Vagina (tissue), 2 donors: Measurements from ENCODE around the gene PLOD1. TPM values are rescaled to one million over a fixed set of nuclear protein-coding genes. Genes with fewer than 3 reads are reported as not detected.

Source experiments
- DNase-seq, 2 donors: peaks; one replicate each; pipeline ENCODE4 v3.0.0-alpha.2; 2017; ENCODE audit errors: extremely low spot score in 2 of 2
- H3K27ac ChIP-seq: fragments of 200-600 bp; sonication (generic); one replicate; pipeline ENCODE4 v1.5.1; 2019
- H3K27me3 ChIP-seq: fragments of 200-600 bp; sonication (generic); one replicate; pipeline ENCODE4 v1.5.1; 2019
- H3K36me3 ChIP-seq, 2 donors: fragments of 200-600 bp; sonication (generic); one replicate each; pipeline ENCODE4 v1.5.1; 2017 to 2019
- H3K4me1 ChIP-seq: fragments of 200-600 bp; sonication (generic); one replicate; pipeline ENCODE4 v1.5.1; 2019
- H3K4me3 ChIP-seq, 2 donors: fragments of 200-600 bp; sonication (generic); 1 replicate in 1 of 2; 2 replicates in 1 of 2; pipeline ENCODE4 v1.5.1; 2016 to 2019
- H3K9me3 ChIP-seq: fragments of 200-600 bp; sonication (generic); one replicate; pipeline ENCODE4 v1.5.1; 2019
- POLR2A ChIP-seq, 2 donors: fragments of 450-650 bp; IDR thresholded peaks; one replicate each; pipeline ENCODE4 v1.6.1; 2017; ENCODE audit warnings: antibody characterized with exemption in 2 of 2, mild to moderate bottlenecking in 2 of 2, moderate library complexity in 2 of 2
- POLR2AphosphoS5 ChIP-seq, 2 donors: sonication (generic); formaldehyde crosslinking; IDR thresholded peaks; one replicate each; pipeline ENCODE4 v1.9.0; 2017; ENCODE audit warnings: antibody characterized with exemption in 2 of 2, mild to moderate bottlenecking in 2 of 2, low read depth in 1 of 2; ENCODE audit not compliant: insufficient read depth in 1 of 2
- intact Hi-C: fragments of 100-400 bp; cut with DNase I; formaldehyde crosslinking; loops from one replicate; pipeline ENCODE4 v1.15.1; 2023
- total RNA-seq: library from RNA; depleted of rRNA; stranded (reverse); fragments of >200 nt; gene quantifications from one replicate; pipeline ENCODE4 v1.2.3, GENCODE V29; 2016
- TF ChIP-seq, protein P1 (sequence below), 3 experiments: fragments of 450-650 bp in 2 of 3; fragments of 200-600 bp in 1 of 3; sonication (generic) in 1 of 3; IDR thresholded peaks; one replicate each; pipeline ENCODE4 v1.5.1; 2017 to 2019; ENCODE audit warnings: antibody characterized with exemption in 3 of 3, mild to moderate bottlenecking in 2 of 3, moderate library complexity in 2 of 3

Gene PLOD1
- total RNA-seq, 1 donor from 2014 or later: 42.2 TPM

DNA sequence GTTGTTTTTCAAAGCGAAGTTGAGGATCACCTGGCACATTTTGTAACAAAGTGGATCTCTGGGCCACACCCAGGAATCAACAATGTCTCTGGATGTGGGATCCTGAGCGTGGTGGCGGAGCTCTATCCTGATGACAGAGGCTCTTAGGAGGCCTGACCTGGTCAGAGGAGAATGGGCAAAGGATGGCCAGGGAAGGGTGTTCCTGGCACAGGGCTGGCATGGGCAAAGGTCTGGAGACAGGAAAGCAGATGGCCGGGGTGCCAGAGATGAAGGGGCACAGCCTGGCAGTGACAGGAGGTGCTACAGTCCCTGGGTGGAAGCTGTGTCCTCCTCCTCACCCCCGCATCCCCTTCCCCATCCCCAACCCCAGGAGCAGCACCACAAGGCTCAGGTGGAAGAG is 25.8 kb downstream of the PLOD1 start:
- H3K27ac ChIP-seq: no peak overlapping the region
- no peaks in the 10 kb centered on the region for H3K27me3 ChIP-seq
- H3K4me1 ChIP-seq: peaks cover 12% of the 10 kb centered on the region
- peaks cover 0 to 54% of the 10 kb centered on the region in 2 donors for H3K36me3 ChIP-seq
- TF ChIP-seq POLR2A (IDR thresholded peaks at IDR 0.05): no peak
- TF ChIP-seq, protein P1, sequence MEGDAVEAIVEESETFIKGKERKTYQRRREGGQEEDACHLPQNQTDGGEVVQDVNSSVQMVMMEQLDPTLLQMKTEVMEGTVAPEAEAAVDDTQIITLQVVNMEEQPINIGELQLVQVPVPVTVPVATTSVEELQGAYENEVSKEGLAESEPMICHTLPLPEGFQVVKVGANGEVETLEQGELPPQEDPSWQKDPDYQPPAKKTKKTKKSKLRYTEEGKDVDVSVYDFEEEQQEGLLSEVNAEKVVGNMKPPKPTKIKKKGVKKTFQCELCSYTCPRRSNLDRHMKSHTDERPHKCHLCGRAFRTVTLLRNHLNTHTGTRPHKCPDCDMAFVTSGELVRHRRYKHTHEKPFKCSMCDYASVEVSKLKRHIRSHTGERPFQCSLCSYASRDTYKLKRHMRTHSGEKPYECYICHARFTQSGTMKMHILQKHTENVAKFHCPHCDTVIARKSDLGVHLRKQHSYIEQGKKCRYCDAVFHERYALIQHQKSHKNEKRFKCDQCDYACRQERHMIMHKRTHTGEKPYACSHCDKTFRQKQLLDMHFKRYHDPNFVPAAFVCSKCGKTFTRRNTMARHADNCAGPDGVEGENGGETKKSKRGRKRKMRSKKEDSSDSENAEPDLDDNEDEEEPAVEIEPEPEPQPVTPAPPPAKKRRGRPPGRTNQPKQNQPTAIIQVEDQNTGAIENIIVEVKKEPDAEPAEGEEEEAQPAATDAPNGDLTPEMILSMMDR (IDR thresholded peaks at IDR 0.05): no peak
- no peak for TF ChIP-seq POLR2AphosphoS5 (IDR thresholded peaks at IDR 0.05; ENCODE audit: insufficient read depth in 1 of 2, low read depth in 1 of 2)
- DNase-seq: no peak
- H3K9me3 ChIP-seq: no peaks in the 10 kb centered on the region
- intact Hi-C loops: no loop called here
- no peak overlapping the region for H3K4me3 ChIP-seq

DNA sequence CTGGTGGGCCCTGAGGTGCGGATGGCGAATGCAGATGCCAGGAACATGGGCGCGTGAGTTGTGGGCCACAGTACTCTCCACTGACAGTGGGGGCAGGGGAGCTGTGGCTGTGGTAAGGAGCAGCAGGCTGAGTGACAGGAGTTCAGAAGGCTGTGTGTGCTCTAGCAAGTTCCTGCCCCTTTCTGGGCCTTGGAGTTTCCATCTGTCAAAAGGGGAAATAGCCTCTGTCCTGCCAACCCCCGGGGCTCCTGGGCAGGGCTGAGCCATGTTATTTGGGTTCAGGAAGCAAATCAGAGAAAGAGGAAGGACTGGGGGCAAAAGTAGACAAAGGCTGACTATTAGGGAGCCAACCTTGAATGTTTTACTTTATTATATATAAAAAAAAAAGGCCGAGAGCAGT is 26.2 kb downstream of the PLOD1 start:
- Histone ChIP-seq H3K4me3 (no peak overlapping the region), H3K27me3 (no peaks in the 10 kb centered on the region), H3K4me1 (peaks cover 12% of the 10 kb centered on the region), H3K36me3 (peaks cover 0 to 58% of the 10 kb centered on the region in 2 donors), H3K9me3 (no peaks in the 10 kb centered on the region), H3K27ac (no peak overlapping the region)
- intact Hi-C loops: no loop called here
- no peak for DNase-seq
- TF ChIP-seq, protein P1 (IDR thresholded peaks at IDR 0.05): no peak
- TF ChIP-seq POLR2AphosphoS5 (IDR thresholded peaks at IDR 0.05; ENCODE audit: insufficient read depth in 1 of 2, low read depth in 1 of 2): no peak
- TF ChIP-seq POLR2A (IDR thresholded peaks at IDR 0.05): no peak

DNA sequence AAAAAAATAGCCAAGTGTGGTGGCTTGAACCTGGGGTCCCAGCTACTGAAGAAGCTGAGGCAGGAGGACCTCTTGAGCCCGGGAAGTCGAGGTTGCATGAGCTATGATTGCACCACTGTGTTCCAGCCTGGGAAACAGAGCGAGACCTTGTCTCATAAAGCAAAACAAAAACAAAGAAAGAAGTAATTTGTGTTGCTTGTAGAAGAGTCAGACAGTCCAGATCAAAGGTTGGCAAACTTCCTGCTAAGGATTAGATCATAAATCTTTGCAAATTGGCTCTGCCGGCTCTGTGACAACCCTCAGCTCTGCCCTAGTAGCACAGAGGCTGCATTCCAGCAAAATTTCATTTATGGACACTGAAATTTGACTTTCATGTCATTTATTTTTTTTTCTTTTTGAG is 26.7 kb downstream of the PLOD1 start:
- Histone ChIP-seq H3K4me1 (peaks cover 12% of the 10 kb centered on the region), H3K9me3 (no peaks in the 10 kb centered on the region), H3K27me3 (no peaks in the 10 kb centered on the region), H3K4me3 (no peak overlapping the region), H3K27ac (no peak overlapping the region), H3K36me3 (peaks cover 0 to 62% of the 10 kb centered on the region in 2 donors)
- intact Hi-C loops: no loop called here
- no peak for DNase-seq
- TF ChIP-seq, protein P1 (IDR thresholded peaks at IDR 0.05): no peak
- TF ChIP-seq POLR2AphosphoS5 (IDR thresholded peaks at IDR 0.05; ENCODE audit: insufficient read depth in 1 of 2, low read depth in 1 of 2): no peak
- no peak for TF ChIP-seq POLR2A (IDR thresholded peaks at IDR 0.05)

DNA sequence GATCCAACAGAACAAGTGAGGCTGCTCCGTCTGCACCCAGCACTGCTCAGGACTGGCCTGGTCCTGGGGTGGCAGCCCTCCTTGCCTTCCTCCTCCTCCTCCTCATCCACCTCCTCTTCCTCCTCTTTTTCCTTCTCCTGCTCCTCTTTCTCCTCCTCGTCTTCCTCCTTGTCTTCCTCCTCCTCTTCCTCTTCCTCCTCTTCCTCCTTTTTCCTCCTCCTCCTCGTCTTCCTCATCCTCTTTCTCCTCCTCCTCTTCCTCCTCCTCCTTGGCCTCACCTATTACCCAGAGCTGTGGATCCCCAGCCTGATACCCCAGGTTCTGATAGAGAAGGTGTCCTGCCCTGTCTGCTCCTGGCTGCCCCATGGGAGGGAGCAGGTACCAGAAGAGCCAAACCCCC is 29.1 kb downstream of the PLOD1 start:
- TF ChIP-seq, protein P1 (IDR thresholded peaks at IDR 0.05): no peak
- TF ChIP-seq POLR2AphosphoS5 (IDR thresholded peaks at IDR 0.05; ENCODE audit: insufficient read depth in 1 of 2, low read depth in 1 of 2) (no peak), POLR2A (IDR thresholded peaks at IDR 0.05) (no peak)

DNA sequence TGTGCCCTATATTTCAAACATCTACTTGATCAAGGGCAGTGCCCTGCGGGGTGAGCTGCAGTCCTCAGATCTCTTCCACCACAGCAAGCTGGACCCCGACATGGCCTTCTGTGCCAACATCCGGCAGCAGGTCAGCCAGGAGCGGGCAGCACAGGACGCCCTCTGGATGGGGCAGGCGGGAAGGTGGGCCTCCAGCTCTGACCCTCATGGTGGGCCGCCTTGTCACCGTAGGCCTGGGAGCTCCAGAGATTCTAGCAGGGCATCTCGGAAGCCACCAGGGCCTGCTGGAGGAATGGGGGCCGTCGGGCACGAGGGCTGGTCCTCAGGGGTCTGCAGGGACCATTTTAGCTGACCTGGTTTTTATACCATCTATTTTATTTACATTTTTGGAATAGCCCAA is 30.1 kb downstream of the PLOD1 start:
- peaks cover 0 to 45% of the 10 kb centered on the region in 2 donors for H3K36me3 ChIP-seq
- intact Hi-C loops: no loop called here
- no peak overlapping the region for H3K4me3 ChIP-seq
- H3K27me3 ChIP-seq: no peaks in the 10 kb centered on the region
- H3K4me1 ChIP-seq: peaks cover 12% of the 10 kb centered on the region
- TF ChIP-seq, protein P1 (IDR thresholded peaks at IDR 0.05): no peak
- TF ChIP-seq POLR2A (IDR thresholded peaks at IDR 0.05): no peak
- no peak for TF ChIP-seq POLR2AphosphoS5 (IDR thresholded peaks at IDR 0.05; ENCODE audit: insufficient read depth in 1 of 2, low read depth in 1 of 2)
- H3K27ac ChIP-seq: no peak overlapping the region
- no peak for DNase-seq
- H3K9me3 ChIP-seq: no peaks in the 10 kb centered on the region

More for the DNA sequence above, 29.1 kb downstream of the PLOD1 start:
- H3K36me3 ChIP-seq: peaks cover 0 to 46% of the 10 kb centered on the region in 2 donors
- no peaks in the 10 kb centered on the region for H3K27me3 ChIP-seq
- H3K27ac ChIP-seq: no peak overlapping the region
- DNase-seq: no peak
- no peaks in the 10 kb centered on the region for H3K9me3 ChIP-seq
- no peak overlapping the region for H3K4me3 ChIP-seq
- peaks cover 12% of the 10 kb centered on the region for H3K4me1 ChIP-seq
- intact Hi-C loops: no loop called here
